HG03354 (cell line): ENCODE results near the gene RAD21L1.

ENCODE experiments used
- ATAC-seq: cut with Tn5 transposase; IDR thresholded peaks from one replicate; pipeline ENCODE4 v1.9.1; 2021; ENCODE audit warnings: mild to moderate bottlenecking; ENCODE audit not compliant: unreplicated experiment, poor library complexity, severe bottlenecking

Gene RAD21L1

DNA sequence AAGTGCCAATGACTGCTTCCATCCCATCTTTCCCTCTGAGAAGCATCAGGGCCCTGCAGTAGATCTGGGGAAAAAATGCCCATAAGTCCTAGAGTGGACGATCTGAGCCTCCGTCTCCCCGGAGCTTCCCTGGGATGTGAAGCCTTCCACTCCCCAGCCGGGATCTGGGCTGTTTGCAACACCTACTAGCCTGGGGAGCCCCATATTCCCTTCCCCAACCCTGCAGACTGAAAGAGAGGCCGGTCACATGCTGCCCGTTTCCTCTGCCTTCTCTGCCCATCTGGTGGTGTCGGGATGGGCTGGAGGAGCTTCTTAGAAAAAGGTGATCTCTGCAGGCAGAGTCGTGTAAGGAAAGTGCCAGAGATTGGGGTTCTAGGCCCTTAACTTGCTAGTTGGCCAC, 41.3 kb downstream of the RAD21L1 start:
- ATAC-seq = no peak

DNA sequence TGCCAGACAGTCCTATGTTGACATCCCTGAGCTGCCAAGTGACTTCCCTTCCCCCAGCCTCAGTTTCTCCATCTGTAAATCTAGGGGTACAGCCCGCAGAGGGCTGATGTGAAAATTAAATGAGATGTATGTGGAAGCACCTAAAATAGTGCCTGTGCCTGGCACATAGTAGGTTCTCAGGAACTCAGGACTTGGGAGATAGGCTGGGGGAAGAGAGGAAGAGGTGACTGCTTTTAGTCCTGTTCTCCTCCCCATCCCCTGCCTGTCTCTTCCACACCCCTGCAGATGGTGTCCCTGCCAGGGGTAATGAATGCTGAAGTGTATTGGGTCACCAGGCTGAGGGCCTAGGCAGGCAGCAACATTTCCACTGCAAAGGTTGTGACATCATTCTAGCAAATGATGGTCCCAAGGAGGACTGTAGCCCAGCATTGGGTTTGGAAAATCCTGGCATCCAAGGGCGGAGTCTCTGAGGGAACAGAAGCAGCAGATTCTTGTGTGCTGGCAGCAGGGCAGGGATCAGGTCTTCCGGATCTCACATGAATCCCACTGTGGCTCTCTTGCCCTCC, 42.0 kb downstream of the RAD21L1 start:
- no peak for ATAC-seq

DNA sequence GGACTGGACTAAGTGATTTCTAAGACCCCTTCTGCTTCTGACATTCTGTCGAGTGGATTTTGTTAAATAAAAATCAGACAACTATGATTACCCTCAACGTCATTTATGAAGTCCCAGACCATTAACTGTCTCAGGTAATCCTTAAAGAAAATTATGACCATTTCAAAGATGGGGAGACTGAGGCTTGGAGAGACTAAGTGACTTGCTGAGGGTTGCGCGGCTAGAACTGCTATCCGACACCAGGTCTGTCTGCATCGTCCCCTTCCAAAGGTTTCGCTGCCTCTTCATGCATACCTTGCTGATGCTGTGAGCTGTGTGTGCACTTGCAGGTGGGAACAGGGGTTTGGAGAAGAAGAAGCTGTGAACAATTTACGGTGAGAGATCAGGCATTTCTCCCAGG, 43.4 kb downstream of the RAD21L1 start:
- ATAC-seq = no peak

DNA sequence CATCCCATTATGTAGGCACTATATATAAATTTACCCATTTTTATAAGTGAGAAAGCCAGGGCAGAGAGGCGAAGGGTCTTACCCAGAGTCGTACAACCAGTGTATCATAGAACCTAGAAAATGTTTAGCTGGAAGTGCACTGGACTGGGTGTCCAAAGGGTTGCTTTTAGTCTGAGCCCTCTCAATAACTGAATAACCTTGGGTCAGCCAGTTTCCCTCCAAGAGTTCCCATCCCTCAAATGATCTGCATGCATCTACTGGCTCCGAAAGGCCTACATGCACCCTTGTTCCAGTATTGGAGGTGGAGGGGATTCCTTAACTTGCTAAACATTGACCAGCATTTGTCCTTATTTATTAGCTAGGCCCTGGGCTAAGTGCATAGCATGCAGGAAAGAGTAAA, 44.0 kb downstream of the RAD21L1 start:
- no peak for ATAC-seq

DNA sequence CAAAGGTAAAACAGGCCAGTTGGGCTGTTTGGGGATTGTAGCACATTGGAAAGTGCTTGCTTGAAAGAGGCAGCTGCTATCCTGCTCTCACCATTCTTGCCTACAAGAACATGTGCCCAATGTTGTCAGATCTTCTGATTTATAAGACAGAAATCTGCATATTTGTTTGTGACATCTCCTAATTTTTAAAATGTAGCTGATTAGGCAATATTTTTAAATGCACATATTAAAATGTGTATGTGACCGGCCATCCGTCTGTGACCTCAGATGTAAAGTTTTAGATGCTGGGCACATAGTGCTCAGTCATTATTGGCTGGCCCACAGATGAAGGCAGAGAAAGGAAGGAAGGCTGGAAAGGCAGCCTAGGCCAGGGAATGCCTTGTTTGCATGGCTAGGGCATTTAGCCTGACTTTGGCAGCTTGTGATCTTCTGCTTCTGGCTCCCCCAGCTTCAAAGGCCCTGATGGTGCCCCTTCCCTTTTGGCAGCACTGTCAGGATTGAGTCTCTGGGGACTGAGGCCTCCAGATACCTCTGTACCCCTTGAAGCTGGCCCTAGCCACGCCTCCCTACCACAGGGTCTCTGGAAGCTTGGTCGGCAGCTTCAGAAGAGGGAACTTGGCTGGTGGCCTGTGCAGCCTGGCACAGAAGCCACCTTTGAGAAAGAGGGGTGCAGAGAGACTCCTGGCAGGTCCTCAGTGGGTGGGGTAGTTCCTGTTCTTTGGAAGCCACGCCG, 46.7 kb downstream of the RAD21L1 start:
- ATAC-seq = no peak

DNA sequence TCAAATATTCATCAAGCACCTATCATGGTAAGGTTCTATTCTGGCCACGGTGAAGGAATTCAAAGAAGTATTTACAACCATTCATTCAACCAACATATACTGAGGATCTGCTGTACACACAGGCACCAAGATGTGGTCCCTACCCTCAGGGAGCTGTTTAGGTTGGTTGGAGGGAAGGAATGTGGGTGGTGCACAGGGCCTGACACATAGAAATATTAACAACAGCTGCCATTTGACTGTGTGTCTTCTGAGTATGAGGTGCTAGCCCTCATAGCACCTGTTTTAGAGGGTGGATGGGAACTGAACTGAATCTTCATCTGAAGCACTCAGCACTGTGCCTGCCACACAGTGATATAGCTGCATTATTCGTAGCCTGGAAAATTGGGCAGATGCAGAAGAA, 47.5 kb downstream of the RAD21L1 start:
- ATAC-seq = no peak

DNA sequence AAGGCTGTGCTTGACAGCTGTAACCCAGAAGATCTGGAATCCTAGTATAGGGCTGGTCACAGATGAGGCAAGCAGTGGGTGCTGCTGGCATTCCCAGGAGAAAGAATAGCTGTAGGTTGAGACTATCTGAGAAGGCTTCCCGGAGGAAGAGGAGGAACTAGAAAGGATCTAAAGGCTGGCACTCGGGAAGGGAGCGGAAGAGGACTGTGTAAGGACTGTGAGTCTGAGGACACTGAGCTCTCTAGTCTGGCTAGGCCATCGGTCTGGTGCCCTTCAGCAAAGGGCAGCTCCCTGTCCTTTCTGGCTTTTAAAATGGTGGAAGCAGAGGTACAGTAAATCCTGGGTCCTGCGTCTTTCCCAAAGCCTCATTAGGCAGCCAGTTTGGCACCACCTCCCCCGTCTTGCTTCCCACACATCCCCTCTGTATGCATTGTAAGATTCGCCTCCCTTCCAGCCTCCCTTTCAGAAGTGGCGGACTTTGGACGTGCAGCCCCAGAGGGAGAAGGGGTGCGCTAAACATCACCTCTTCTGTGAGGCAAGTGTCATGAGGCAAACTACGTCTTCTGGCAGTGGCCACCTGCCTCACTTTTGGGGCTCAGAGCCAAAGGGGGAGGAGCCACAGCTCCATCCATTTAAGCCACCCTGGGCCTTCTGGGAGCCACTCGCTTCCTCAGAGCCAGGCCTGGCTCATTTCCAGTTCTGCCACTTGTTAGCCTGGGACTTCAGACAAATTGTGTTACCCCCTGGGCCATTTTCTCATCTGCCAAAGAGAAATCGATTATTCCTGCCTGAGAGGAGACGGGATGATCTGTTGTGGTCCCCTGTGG, 48.9 kb downstream of the RAD21L1 start:
- no peak for ATAC-seq

DNA sequence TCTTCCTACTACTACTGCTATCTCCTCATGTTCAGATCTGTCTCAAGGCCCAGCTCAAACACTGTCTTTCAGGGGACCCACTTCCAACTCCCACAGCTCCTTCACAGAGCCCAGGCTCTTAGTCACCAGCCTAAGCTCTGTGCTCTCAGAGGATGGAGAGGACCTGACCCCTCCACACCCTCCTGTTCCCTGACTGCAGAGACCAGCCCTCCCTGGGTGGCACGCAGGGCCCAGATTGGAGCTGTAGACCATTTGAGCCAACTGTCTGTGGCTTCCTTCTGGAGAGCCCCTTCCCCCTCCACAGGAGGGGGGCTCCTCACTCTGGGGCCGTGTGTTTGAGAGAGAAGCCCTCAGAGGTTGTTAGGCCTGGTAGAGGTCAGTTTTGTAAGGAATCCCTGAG, 50.1 kb downstream of the RAD21L1 start:
- ATAC-seq = no peak

DNA sequence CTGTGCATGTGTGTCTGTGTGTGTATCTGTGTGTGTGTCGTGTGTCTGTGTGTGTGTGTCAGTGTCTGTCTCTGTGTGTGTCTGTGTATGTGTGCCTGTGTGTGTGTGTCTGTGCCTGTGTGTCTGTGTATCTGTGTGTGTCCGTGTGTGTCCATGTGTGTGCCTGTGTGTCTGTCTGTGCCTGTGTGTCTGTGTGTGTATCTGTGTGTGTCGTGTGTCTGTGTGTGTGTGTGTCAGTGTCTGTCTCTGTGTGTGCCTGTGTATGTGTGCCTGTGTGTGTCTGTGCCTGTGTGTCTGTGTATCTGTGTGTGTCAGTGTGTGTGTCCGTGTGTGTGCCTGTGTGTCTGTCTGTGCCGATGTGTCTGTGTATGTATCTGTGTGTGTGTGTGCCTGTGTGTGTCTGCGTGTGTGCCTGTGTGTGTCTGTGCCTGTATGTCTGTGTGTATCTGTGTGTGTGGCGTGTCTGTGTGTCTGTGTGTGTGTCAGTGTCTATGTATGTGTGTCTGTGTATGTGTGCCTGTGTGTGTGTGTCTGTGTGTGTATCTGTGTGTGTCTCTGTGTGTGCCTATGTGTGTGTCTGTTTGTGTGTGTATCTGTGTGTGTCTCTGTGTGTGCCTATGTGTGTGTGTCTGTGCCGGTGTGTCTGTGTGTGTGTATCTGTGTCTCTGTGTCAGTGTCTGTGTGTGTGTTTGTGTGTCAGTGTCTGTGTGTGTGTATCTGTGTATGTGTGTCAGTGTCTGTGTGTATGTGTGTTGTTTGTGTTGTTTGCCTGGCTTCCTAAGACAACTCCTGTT, 51.9 kb downstream of the RAD21L1 start:
- no peak for ATAC-seq

DNA sequence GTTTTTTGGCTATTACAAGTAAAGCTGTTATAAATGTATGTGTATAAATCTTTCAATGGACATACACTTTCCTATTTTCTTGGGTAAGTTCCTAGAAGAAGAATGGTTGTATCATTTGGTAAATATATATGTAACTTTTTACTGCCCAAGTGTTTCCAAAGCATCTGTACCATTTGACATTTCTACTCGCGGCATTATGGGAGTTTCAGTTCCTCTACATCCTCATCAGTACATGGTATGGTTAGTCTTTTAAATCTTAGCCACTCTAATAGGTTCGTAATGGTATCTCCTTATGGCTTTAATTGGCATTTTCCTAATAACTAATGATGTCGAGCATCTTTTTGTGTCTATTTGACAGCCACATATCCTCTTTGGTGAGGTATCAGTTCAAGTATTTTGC, 53.1 kb downstream of the RAD21L1 start:
- ATAC-seq = no peak

DNA sequence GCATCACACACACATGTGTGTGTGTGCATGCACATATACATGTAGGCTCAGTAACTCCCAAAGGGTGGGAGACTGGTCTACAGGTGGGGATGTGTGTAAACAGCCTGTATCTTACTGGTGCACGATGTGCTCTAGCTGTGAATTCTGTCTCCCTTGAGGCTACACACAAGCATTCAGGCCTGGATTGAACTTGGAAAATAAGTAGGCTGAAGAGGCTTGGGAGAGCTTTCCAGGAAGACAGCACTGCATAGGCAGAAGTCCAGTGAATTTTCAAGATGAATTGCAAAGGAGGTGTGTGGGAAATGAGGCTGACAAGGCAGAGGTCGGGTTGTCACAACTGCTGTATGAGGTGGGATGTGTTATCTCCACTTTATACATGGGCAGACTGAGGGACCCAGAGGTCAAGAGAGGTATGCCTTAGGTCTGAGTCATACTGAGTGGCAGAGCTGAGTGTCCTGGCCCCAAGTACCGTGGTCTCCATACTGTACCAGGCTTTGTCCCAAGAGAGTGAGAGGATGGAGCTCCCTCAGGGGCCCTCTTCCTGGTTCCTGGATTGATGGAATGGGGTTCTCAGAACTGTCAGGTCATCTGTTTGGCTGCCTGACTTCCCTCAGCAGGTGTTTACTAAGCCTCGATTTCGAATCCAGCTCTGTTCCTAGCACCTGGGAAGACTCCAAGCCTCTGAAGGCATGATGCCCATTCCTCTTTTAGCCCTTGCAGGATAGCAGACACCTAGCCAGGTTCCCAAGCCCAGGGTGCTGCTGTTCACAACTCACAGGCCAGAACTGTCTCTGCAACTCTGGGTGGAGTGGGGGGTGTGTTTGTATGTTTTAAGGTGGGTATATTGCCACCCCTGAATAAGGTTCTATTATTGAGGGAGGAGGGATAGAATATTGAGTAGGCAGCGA, 54.6 kb downstream of the RAD21L1 start:
- ATAC-seq = no peak

DNA sequence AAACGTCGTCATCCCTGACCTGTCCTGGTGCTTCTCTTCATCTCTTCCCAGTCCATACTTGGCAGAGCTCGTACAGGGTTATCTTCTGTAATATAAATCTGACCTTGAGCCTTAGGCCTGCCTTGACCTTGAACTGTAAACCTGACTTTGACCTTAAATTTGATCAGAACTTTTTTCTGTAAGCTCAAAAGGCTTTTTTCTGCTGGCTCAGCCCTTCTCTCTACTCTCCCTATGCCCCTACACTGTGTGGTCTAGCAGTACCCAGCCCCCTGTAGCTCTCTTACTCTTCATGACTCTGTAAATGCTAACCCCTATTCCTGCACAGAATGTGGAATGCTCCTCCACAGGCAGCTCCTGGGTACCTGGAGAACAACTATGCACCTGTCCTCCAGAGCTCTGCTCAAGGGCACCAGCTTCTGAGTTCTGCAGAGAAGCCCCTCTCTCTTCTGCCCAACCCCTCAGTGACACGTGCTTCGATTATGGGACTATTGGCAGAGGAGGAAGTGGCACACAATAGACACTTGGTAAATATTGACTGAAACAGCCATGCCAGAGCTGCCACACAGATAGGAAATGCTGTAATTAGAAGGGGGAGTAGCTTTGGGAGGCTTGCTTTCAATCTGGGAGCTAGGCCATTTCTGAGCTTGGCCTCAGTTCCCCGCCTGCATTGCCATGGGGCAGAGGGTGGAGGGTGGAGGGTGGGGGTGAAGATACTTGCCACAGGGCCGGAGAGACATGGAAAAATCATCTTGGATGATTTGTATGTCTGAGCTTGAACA, 55.6 kb downstream of the RAD21L1 start:
- no peak for ATAC-seq

DNA sequence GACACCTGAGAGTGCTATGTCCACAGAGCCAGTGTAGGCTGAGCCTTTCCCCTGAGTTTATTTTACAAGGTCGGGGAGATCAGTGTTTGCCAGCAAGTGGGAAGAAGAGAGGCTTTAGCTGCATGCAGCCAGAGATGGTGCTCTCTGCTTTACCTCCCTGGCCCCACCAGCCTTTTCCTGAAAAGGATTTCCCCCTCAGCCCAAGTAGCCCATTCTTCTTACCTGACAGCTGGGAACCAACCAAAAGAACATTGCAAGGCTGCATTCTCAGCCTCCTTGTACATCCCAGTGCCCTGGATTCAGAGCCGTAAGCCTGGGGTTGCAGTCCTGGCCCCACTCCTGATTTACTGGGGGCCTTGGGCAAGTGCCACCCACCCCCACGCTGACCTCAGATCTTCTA, 57.1 kb downstream of the RAD21L1 start:
- ATAC-seq = no peak

DNA sequence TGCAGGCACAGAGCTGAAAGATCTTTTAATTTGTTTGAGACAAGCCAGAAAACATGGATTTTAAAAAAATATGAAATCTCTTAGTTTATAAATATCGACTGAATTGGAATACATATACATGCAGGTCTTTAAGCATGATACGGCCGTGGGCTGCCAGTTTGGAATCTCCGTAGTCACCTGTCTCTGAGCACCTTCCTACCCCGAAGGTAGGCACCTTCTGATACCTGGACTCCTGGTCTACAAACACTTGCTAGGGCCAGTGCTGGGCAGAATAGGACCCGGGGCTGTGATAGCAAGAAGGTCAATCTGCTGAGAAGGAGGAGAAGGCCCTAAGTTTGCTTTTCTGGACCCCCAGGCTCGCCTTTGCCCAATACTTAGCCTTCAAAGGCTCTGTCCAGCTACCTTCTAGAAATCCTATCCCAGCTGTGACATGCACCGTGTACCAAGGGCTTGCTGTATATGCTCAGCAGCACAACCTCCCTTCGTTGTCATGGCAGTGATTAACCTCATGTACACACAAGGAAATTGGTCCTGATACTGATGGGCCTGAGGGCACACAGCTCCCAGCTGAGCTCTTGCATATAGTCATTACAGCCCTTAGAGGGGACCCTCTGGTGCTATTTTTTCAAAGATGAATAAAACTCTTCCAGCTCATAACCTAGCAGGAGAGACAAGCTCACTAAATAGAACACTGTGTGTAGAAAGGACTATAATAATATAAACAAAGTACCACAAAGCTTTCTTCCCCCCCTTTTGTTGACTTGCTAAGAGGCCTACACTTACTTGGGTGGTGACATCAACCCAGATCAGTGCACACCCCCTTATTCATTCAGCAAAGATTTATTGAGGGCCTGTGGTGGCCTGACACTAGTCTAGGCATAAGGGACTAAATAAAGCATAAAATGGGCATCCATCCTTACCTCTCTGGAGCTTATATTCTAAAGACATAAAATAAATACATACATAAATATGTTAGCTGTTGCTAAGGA, 58.0 kb downstream of the RAD21L1 start:
- ATAC-seq = no peak

DNA sequence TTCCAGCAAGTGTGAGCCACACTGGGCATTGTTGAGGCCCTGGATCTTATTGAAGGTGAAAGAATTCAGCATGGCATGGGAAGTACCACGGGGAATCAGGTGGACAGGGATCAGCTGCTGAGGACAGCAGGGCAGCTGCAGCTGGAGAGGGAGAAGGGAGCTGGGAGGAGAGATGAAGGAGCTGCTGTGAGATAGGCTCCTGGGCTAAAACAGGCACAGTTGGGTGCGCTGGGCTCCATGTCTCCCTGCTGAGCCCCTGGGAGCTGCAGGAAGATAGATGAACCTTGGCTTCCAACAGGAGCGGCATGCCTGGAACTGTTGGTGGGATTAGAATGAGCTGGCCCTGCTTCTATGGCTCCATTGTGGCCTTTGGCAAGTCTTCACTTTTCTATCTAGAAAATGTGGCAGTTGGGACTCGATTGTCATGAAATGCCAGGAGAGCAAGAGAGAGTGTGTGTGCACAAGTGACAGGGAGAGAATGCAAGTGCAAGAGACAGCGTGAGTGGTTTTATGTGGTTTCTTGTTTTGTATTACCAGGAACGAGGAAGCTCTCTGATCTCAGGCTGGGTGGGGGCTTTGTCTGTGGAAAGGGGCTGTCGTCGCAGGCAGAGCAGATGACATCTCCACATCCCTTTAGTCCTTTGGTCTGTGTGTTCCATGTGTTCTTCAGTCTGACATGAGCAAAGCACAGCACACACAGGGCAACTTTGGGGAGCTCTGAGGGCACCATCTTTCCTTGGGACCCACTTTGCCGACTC, 60.6 kb downstream of the RAD21L1 start:
- no peak for ATAC-seq

DNA sequence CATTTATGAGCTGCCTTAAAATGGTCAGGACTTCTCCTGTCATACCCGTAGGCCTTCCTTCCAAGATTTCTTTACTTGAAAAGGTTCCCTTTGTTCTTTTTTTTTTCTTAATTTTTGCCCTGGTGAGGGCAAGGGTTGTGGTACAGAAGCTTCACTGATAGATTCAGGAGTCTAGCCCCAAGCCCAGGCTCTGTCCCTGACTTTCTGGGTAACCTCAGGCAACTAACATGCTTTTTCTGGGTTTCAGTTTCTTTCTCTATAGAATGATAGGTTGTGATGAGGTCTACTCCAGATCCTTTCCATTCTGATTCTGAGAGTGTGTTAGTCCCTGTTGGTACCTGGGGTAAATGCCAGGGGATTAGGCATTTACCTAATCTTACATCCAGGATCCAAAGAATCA, 61.5 kb downstream of the RAD21L1 start:
- no peak for ATAC-seq
